ENCODE data around the gene ANXA2.

Gene ANXA2

GRCh38 chr15:60374628-60375081, 23.1 kb downstream of the ANXA2 start:
- DNase-seq (ENCODE audit: low read depth), result no peak
- TF ChIP-seq, protein P1, sequence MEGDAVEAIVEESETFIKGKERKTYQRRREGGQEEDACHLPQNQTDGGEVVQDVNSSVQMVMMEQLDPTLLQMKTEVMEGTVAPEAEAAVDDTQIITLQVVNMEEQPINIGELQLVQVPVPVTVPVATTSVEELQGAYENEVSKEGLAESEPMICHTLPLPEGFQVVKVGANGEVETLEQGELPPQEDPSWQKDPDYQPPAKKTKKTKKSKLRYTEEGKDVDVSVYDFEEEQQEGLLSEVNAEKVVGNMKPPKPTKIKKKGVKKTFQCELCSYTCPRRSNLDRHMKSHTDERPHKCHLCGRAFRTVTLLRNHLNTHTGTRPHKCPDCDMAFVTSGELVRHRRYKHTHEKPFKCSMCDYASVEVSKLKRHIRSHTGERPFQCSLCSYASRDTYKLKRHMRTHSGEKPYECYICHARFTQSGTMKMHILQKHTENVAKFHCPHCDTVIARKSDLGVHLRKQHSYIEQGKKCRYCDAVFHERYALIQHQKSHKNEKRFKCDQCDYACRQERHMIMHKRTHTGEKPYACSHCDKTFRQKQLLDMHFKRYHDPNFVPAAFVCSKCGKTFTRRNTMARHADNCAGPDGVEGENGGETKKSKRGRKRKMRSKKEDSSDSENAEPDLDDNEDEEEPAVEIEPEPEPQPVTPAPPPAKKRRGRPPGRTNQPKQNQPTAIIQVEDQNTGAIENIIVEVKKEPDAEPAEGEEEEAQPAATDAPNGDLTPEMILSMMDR (IDR thresholded peaks at IDR 0.05; ENCODE audit: low read depth, low read length, missing control alignments), result no peak
- H3K4me3 ChIP-seq (ENCODE audit: low read depth, low read length), result no peak overlapping the region

DNA sequence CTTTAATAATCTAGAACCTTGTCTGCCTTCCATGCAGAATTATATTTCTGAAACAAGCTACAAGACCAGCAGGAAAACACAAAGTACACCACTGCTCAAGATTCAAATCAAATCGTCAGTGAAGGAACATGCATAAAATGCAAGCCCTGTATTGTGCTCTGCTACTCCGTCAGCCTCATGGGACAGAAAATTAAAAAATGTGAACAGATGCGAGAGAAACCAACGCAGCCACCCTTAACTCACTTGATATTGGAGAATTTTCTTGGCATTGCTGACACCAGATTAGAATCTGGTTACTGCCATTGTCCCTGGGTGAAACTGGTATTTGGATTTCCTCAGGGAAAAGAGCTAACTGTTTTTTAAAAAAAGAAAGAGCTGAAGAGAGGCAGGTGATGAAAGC, 23.6 kb downstream of the ANXA2 start:
- no peak for DNase-seq (ENCODE audit: low read depth)
- TF ChIP-seq, protein P1 (IDR thresholded peaks at IDR 0.05; ENCODE audit: low read depth, low read length, missing control alignments), result no peak
- no peak overlapping the region for H3K4me3 ChIP-seq (ENCODE audit: low read depth, low read length)

GRCh38 chr15:60373745-60374144, 24.0 kb downstream of the ANXA2 start:
- TF ChIP-seq, protein P1 (IDR thresholded peaks at IDR 0.05; ENCODE audit: low read depth, low read length, missing control alignments), result no peak

DNA sequence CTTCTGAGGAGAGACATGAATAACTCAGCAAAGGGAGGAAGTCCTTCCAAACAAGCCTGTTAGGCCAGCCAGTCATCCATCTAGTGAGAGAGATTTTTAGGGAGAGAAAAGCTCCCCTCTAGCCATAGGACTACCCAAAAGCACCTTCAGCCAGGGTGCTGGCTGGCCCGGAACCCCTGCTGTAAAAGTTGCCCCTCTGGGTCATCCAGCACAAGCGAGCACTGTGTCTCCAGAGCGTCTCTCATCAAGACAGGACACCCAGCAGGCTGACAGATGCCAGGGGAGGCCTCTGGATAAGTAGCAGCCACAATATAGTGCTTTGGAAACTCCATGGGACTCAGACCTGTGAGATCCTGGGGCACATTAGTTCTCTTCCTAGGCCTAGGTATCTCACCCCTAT, 24.5 kb downstream of the ANXA2 start:
- no peak for DNase-seq (ENCODE audit: low read depth)
- no peak overlapping the region for H3K4me3 ChIP-seq (ENCODE audit: low read depth, low read length)
- TF ChIP-seq, protein P1 (IDR thresholded peaks at IDR 0.05; ENCODE audit: low read depth, low read length, missing control alignments), result no peak

More at GRCh38 chr15:60373745-60374144, 24.0 kb downstream of the ANXA2 start:
- H3K4me3 ChIP-seq (ENCODE audit: low read depth, low read length), result no peak overlapping the region
- DNase-seq (ENCODE audit: low read depth), result no peak

GRCh38 chr15:60372756-60373155, 25.0 kb downstream of the ANXA2 start:
- DNase-seq (ENCODE audit: low read depth), result no peak
- H3K4me3 ChIP-seq (ENCODE audit: low read depth, low read length), result no peak overlapping the region
- TF ChIP-seq, protein P1 (IDR thresholded peaks at IDR 0.05; ENCODE audit: low read depth, low read length, missing control alignments), result no peak

GRCh38 chr15:60372227-60372626, 25.6 kb downstream of the ANXA2 start:
- DNase-seq (ENCODE audit: low read depth), result no peak
- TF ChIP-seq, protein P1 (IDR thresholded peaks at IDR 0.05; ENCODE audit: low read depth, low read length, missing control alignments), result no peak
- no peak overlapping the region for H3K4me3 ChIP-seq (ENCODE audit: low read depth, low read length)
